Fibroblast of skin of back (primary cell): ENCODE results near the gene NME4.

Source experiments
- DNase-seq: peaks from one replicate; pipeline ENCODE4 v3.0.0-alpha.2; 2013

NME4 gene

DNA sequence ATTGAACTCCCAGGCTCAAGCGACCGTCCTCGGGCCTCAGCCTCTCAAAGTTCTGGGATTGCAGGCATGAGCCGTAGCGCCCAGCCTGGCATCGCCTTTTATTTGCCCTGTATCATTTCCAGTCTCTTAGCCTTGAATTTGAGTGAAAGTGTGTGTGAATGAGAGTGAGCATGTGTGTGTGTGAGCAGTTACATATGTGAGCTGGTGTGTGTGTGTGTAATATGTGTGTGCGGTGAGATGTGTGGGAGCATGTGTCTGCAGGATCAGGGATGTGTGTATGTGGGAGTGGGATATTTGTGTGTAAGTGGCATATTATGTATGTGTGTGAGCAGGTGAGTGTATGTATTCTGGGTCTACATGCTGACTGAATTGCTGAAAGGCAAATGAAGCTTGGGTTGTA lies 33.9 kb downstream of the NME4 start:
- no peak for DNase-seq

DNA sequence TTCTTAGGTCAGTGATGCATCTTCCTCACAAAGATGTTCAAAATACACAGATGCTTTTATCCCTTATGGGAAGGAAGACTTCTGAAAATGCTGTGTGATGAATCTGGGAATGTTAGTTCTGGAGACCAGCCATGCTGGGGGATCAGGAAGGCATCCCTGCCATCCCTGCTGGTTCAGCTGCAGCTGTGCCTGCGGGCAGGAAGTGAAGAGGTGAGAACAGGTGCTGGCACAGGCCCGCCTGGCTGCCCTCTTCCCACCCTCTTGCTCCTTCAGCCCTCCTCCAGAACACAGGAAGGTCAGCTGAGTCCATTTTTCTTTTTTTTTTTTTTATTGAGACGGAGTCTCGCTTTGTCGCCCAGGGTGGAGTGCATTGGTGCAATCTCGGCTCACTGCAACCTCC lies 43.6 kb downstream of the NME4 start:
- no peak for DNase-seq

DNA sequence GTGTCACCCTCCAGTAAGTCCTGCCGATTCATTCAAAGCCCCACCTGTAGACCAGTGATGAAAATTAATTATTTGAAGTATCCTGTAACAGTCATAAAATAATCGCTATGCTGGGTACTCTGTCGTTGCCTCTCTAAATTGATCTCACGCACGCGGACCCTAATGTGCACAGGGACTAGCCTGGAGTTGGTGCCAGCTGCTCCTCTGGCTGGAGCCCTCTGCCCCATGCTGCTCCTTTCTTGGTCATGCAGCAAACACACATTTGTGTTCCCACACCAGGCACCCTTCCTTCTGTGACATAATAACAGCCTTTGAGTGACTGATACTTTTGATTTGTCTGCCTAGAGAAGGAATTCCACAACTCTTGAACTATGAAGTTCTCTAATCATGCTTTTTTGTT lies 44.4 kb downstream of the NME4 start:
- no peak for DNase-seq

DNA sequence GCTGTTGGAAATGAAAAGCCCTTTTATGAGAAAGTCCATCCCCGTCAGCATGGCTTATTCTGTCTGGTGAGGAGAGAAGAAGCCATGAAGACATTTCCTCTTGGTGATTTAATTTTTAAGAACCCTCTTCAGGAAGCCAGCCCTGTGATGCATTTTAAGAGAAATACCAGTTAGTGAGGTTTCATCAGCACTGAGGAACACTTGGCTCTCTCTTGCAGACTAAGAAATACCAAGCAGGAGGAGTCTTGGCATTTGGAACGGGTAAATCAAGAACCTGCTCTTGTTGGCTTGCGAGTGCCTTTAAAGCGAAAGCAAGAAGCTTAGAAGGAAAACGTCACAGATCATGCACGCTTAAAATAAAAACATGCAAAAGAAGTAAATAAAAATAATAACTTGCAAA lies 46.0 kb downstream of the NME4 start:
- DNase-seq = no peak

DNA sequence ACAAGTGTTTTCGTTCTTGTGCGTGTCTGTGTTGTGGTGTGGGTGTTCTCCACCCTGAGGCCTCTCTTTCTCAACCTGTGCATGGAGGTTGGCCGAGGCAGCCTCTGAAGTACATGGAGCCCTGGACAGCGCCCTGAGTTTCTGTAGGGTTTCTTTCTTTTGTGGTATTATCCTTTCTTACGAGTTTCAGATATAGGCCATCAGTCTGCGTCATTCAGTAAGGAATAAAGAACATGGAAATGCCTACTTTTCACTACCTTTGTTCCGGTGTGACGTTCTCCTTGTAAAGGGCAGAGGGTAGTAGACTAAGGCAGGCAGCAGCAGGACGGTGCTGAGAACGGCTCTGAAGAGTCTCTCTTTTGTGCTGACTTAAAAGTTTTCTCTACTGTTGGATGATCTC lies 47.0 kb downstream of the NME4 start:
- no peak for DNase-seq

DNA sequence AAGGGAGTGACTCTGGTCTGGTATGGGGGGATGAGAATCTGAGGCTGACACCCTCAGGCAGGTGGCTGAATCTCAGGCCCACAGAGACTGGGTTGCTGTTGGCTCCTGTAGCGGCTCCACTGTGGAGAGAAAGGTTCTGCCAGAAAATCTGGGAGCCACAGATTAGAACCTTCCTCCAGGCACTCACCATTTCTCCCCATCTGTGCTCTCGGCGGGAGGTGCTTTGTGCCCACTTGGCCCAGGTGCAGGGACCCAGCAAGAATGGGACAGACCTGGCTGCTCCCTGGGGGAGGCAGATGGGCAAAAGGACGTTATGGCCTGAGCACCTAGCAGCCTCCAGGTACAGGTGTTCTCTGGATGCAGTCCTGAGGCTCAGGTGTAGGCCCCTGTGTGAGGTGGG lies 48.6 kb downstream of the NME4 start:
- DNase-seq = no peak
